Coronary artery (tissue), 2 donors: ENCODE measurements around the gene ATE1.
A peak's percentile ranks its signal among the peaks of the same experiment; 100 is the strongest.

Source experiments
- DNase-seq: peaks from one replicate; pipeline ENCODE4 v3.0.0-alpha.2; 2017; ENCODE audit warnings: low spot score
- H3K27ac ChIP-seq, 2 donors: fragments of 200-600 bp; sonication (generic); one replicate each; pipeline ENCODE4 v1.5.1; 2016 to 2019
- H3K4me3 ChIP-seq: fragments of 200-600 bp; sonication (generic); 2 replicates; pipeline ENCODE4 v1.5.1; 2016; ENCODE audit warnings: mild to moderate bottlenecking, moderate library complexity
- TF ChIP-seq, protein P1 (sequence below): fragments of 200-600 bp; sonication (generic); IDR thresholded peaks from one replicate; pipeline ENCODE4 v1.5.1; 2019; ENCODE audit warnings: antibody characterized with exemption

ATE1 gene

DNA sequence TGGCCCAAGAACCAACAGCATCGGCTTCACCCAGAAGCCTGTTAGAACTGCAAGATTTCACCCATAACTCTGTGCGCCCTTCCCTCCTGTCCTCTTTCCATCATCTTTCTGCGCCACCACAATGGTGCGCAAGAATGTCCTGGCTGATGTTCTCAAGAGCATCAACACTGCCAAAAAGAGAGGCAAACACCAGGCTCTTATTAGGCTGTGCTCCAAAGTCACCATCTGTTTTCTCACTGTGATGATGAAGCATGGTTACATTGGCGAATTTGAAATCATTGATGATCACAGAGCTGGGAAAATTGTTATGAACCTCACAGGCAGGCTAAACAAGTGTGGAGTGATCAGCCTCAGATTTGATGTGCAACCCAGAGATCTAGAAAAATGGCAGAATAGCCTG, 214.3 kb downstream of the ATE1 start:
- DNase-seq = no peak
- no peak overlapping the region for H3K4me3 ChIP-seq
- no peak overlapping the region for H3K27ac ChIP-seq
- TF ChIP-seq, protein P1, sequence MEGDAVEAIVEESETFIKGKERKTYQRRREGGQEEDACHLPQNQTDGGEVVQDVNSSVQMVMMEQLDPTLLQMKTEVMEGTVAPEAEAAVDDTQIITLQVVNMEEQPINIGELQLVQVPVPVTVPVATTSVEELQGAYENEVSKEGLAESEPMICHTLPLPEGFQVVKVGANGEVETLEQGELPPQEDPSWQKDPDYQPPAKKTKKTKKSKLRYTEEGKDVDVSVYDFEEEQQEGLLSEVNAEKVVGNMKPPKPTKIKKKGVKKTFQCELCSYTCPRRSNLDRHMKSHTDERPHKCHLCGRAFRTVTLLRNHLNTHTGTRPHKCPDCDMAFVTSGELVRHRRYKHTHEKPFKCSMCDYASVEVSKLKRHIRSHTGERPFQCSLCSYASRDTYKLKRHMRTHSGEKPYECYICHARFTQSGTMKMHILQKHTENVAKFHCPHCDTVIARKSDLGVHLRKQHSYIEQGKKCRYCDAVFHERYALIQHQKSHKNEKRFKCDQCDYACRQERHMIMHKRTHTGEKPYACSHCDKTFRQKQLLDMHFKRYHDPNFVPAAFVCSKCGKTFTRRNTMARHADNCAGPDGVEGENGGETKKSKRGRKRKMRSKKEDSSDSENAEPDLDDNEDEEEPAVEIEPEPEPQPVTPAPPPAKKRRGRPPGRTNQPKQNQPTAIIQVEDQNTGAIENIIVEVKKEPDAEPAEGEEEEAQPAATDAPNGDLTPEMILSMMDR = no peak

DNA sequence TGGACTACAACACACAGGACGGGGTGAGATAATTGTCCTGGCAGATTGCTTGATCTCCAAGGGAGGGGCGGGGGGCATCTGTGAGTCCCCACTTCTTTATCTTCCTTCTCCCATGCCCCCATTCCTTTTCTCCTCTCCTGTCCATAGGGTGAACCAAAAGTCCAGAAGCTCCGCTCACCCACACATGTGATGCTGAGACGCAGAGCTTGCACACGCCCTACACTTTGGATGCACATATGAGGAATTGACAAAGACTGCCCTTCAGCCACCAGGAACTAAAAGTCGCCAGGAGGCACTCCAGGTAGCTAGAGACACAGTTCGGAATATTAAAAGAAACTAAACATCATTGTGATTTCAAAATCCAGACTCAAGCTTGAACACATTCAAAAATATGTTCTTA, 216.9 kb downstream of the ATE1 start:
- Histone ChIP-seq H3K4me3 (no peak overlapping the region), H3K27ac (peak overlapping the region in 1 of 2 donors; percentile 58)
- TF ChIP-seq, protein P1 = no peak
- no peak for DNase-seq

DNA sequence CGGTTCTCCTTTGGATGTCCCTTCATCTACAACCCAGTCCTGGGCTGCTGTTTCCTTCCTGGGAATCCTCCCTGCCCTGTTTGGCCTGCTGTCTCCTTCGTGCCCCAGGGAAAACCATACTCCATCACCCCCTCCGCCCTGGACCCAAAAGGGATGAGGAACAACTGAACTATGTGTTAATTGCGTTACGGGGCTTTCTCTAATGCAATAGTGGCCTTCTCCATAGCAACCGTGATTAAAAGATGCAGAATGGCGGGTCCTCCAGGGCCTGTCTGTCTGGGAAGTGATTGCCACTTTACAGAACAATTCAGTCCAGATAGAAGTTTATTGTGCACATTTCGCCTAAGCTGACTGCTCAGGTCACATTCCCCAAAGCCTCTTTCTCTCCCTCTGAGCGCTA, 217.6 kb downstream of the ATE1 start:
- TF ChIP-seq, protein P1 = no peak
- peak overlapping the region in 1 of 2 donors; percentile 58 for H3K27ac ChIP-seq

DNA sequence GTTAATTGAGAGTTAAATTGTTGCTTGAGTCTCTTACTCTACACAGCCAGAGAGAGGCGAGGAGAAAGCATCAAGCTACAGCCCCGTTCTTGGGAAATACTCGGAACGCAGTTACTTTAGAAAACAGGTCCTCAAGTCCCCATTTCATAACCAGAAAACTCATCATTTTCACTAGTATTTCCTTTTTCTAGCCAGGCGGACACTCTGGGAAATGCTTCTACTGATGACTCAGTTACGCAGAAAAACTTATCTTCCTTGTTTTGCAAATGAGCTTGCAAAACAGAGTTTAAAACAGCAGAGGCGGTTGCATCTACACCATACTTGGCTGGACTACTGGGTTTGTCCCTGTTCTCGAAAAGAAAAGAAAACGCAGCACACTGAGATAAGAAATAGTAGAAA, 218.2 kb downstream of the ATE1 start:
- no peak overlapping the region for H3K27ac ChIP-seq
- DNase-seq = no peak
- no peak overlapping the region for H3K4me3 ChIP-seq
- TF ChIP-seq, protein P1 = no peak

More for the DNA sequence above, 217.6 kb downstream of the ATE1 start:
- DNase-seq = no peak
- H3K4me3 ChIP-seq = no peak overlapping the region

DNA sequence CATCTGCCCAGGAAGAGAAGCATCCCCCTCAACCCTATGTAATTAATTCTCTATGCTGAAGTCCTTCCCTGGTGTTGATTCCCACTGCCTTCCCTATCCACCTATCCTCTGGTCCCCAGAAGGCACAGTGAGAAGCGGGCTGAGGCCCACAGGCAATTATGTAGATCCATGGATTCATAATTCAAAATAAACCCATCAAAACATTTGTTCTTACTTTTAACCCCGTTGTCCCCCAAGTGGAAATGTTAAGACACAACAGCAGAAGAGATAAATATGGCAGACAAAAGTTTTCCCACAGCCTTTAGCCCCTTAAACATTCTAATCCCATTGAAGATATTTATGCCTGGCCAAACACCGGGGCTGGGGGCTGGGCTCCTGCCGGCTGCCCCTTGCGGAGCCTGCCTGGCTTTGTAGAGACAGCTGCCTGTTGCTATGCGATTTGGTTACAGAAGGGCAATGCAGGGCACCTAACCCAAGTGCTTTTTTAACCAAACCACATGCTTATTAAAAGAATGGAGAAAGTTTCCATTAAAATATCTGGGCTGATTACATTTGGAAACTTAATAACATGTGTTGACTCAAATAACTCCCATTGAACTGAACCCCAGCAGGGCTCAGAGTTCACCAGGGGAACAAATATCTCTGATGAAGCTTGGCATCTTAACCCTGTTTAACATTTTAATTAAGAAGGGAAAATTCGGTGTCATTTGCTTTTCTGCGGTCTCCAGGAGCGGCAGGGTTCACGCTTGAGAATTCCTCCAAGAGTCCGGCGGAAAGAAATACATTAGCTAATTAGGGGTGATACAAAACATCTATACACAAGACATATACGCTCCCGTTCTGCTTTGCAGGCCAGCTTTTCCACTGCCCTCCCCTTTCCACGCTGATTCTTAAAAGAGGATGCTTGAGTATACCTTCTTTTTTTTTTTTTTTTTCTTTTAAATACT, 218.8 kb downstream of the ATE1 start:
- DNase-seq = no peak
- peak overlapping the region in 1 of 2 donors; percentile 56 for H3K27ac ChIP-seq
- no peak overlapping the region for H3K4me3 ChIP-seq
- TF ChIP-seq, protein P1 = no peak

DNA sequence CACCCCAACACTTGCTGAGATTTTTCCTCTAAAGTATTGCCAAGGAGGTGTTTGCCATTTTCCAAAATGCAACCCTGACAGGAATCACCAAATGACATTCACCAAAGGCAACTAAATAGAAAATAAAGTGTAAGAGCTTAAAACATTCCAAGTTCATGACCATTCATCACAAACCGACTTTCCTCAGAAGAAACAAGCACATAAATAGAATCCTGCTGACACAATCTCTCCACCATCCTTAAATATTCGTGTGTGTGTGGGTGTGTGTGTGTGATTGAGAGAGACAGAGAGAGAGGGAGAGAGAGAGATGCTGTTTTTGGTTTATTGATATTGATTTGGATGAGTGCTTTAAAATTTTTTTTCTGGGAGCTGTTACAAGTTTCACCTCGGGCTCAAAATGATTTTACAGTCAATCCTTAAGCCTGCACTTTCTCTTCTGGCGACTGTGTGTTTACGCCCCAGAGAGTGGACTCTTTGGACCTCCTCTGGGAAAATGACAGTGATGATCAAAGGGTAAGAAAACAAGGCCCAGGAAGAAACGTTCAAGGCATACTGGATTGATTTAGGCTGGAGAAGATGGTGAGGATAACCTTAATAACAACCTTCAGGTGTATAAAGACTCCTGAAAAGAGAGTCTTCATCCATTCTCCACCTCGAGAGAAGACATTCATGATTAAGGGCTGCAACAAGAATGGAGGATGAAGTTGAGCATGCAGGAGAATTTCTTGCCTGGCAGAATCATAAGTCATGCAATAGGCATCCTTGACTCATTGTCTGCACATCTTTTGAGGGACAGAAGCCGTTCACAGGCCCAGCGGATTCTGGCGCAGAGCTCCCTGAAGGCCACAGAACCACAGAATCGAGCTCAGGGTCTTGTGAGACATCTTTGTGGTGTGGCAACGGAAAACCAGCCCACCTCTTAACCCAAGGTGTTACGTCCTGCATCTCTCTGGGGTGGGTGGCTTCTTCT, 225.2 kb downstream of the ATE1 start:
- DNase-seq = no peak
- Histone ChIP-seq H3K4me3 (no peak overlapping the region), H3K27ac (no peak overlapping the region)
- TF ChIP-seq, protein P1 = no peak
